A673 (cell line): ENCODE results near the gene AQP5.
A peak's percentile ranks its signal among the peaks of the same experiment; 100 is the strongest.

Experiments used
- EZH2 ChIP-seq: fragments of 200-600 bp; sonication (generic); IDR thresholded peaks from 2 replicates; pipeline ENCODE4 v1.6.1; 2017; ENCODE audit warnings: borderline replicate concordance, low read depth, mild to moderate bottlenecking, mixed read lengths, antibody characterized with exemption, low read length; ENCODE audit not compliant: poor library complexity, severe bottlenecking
- TF ChIP-seq, protein P1 (sequence below): fragments of 300-800, 200-600 bp; sonication (generic); conservative IDR thresholded peaks from 2 replicates; pipeline ENCODE4 v1.5.1; 2017; ENCODE audit warnings: low read depth, mild to moderate bottlenecking, antibody characterized with exemption, low read length, moderate library complexity, mixed read lengths

GRCh38 chr12:49967042-49967776 lies 5.5 kb downstream of the AQP5 start:
- TF ChIP-seq, protein P1, sequence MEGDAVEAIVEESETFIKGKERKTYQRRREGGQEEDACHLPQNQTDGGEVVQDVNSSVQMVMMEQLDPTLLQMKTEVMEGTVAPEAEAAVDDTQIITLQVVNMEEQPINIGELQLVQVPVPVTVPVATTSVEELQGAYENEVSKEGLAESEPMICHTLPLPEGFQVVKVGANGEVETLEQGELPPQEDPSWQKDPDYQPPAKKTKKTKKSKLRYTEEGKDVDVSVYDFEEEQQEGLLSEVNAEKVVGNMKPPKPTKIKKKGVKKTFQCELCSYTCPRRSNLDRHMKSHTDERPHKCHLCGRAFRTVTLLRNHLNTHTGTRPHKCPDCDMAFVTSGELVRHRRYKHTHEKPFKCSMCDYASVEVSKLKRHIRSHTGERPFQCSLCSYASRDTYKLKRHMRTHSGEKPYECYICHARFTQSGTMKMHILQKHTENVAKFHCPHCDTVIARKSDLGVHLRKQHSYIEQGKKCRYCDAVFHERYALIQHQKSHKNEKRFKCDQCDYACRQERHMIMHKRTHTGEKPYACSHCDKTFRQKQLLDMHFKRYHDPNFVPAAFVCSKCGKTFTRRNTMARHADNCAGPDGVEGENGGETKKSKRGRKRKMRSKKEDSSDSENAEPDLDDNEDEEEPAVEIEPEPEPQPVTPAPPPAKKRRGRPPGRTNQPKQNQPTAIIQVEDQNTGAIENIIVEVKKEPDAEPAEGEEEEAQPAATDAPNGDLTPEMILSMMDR = peak; percentile 80
- TF ChIP-seq EZH2 = no peak
